Measurements from ENCODE around the gene GRXCR1.

- TF ChIP-seq FOXA1 (IDR thresholded peaks at IDR 0.05) (no peak), REST (IDR thresholded peaks at IDR 0.05) (no peak), JUND (IDR thresholded peaks at IDR 0.05) (no peak), HNF4G (IDR thresholded peaks at IDR 0.05) (no peak), FOXA2 (IDR thresholded peaks at IDR 0.05) (no peak)
- TF ChIP-seq, protein P1, sequence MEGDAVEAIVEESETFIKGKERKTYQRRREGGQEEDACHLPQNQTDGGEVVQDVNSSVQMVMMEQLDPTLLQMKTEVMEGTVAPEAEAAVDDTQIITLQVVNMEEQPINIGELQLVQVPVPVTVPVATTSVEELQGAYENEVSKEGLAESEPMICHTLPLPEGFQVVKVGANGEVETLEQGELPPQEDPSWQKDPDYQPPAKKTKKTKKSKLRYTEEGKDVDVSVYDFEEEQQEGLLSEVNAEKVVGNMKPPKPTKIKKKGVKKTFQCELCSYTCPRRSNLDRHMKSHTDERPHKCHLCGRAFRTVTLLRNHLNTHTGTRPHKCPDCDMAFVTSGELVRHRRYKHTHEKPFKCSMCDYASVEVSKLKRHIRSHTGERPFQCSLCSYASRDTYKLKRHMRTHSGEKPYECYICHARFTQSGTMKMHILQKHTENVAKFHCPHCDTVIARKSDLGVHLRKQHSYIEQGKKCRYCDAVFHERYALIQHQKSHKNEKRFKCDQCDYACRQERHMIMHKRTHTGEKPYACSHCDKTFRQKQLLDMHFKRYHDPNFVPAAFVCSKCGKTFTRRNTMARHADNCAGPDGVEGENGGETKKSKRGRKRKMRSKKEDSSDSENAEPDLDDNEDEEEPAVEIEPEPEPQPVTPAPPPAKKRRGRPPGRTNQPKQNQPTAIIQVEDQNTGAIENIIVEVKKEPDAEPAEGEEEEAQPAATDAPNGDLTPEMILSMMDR (IDR thresholded peaks at IDR 0.05; ENCODE audit: low read depth, low read length, missing input control), result no peak
Observed at GRCh38 chr4:42927946-42928345, 35.4 kb downstream of the GRXCR1 start.

Measured in liver (tissue), 3 donors.